HCT116 (cell line): ENCODE measurements around the gene RNF222.

Experiments
- POLR2A ChIP-seq: IDR thresholded peaks from 2 replicates; pipeline ENCODE4 v1.7.0; 2011; ENCODE audit warnings: borderline replicate concordance; ENCODE audit not compliant: insufficient read depth, insufficient read length; ENCODE audit errors: extremely low read depth
- POLR2AphosphoS5 ChIP-seq: IDR thresholded peaks from 2 replicates; pipeline ENCODE4 v1.6.1; 2011; ENCODE audit warnings: mild to moderate bottlenecking, low read depth, low read length, moderate library complexity
- REST ChIP-seq: IDR thresholded peaks from 2 replicates; pipeline ENCODE4 v1.6.1; 2012; ENCODE audit warnings: low read depth
- TF ChIP-seq, protein P1 (sequence below), 3 experiments: fragments of 200-600 bp in 1 of 3; sonication (generic) in 1 of 3; IDR thresholded peaks in 2 of 3; conservative IDR thresholded peaks in 1 of 3; 2 replicates each; pipeline ENCODE4 v1.5.1; 2012 to 2017; ENCODE audit warnings: low read depth in 2 of 3, low read length in 2 of 3, antibody characterized with exemption in 1 of 3, borderline replicate concordance in 1 of 3, control low read depth in 1 of 3, mild to moderate bottlenecking in 1 of 3, mixed read lengths in 1 of 3, mixed run types in 1 of 3, moderate library complexity in 1 of 3; ENCODE audit not compliant: insufficient read depth in 1 of 3

DNA sequence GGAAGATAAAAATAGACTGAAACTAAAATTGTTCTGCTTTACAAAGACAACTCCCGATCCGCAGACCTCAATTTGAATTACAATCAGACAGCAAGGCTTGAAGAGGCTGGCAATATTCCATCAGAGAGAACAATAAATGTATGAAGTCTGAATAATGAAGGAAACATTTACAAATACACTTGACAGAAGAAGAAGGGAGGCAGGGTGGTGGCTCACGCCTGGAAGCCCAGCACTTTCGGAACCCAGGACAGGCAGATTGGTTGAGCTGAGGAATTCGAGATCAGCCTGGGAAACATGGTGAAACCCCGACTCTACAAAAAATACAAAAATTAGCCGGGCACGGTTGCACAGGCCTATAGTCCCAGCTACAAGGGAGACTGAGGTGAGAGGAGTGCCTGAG is 43.4 kb downstream of the RNF222 start:
- TF ChIP-seq POLR2AphosphoS5 (no peak), REST (no peak), POLR2A (no peak)
- TF ChIP-seq, protein P1, sequence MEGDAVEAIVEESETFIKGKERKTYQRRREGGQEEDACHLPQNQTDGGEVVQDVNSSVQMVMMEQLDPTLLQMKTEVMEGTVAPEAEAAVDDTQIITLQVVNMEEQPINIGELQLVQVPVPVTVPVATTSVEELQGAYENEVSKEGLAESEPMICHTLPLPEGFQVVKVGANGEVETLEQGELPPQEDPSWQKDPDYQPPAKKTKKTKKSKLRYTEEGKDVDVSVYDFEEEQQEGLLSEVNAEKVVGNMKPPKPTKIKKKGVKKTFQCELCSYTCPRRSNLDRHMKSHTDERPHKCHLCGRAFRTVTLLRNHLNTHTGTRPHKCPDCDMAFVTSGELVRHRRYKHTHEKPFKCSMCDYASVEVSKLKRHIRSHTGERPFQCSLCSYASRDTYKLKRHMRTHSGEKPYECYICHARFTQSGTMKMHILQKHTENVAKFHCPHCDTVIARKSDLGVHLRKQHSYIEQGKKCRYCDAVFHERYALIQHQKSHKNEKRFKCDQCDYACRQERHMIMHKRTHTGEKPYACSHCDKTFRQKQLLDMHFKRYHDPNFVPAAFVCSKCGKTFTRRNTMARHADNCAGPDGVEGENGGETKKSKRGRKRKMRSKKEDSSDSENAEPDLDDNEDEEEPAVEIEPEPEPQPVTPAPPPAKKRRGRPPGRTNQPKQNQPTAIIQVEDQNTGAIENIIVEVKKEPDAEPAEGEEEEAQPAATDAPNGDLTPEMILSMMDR (IDR thresholded peaks at IDR 0.05 in 2 of 3, conservative IDR thresholded peaks at IDR 0.05 in 1 of 3; ENCODE audit: borderline replicate concordance in 1 of 3, insufficient read depth in 1 of 3, low read depth in 2 of 3, low read length in 2 of 3) = no peak
